Suprapubic skin (tissue), 4 donors: ENCODE results near the gene PAK2.

ENCODE experiments used
- CTCF ChIP-seq, 2 donors: fragments of 200-600 bp in 1 of 2; fragments of 450-650 bp in 1 of 2; sonication (generic) in 1 of 2; IDR thresholded peaks; one replicate each; pipeline ENCODE4 v1.5.1; 2016 to 2019; ENCODE audit warnings: antibody characterized with exemption in 2 of 2, mild to moderate bottlenecking in 1 of 2, moderate library complexity in 1 of 2
- EP300 ChIP-seq: sonication (generic); formaldehyde crosslinking; IDR thresholded peaks from one replicate; pipeline ENCODE4 v1.6.1; 2017; ENCODE audit warnings: antibody characterized with exemption
- POLR2A ChIP-seq, 2 donors: fragments of 450-650 bp; IDR thresholded peaks; one replicate each; pipeline ENCODE4 v1.6.1; 2017; ENCODE audit warnings: antibody characterized with exemption in 2 of 2, mild to moderate bottlenecking in 2 of 2, moderate library complexity in 2 of 2
- POLR2AphosphoS5 ChIP-seq, 3 donors: sonication (generic); formaldehyde crosslinking; IDR thresholded peaks; one replicate each; pipeline ENCODE4 v1.6.1; 2017; ENCODE audit warnings: antibody characterized with exemption in 3 of 3

GRCh38 chr3:196793246-196793645 is 53.6 kb downstream of the PAK2 start:
- TF ChIP-seq CTCF (IDR thresholded peaks at IDR 0.05) (no peak), POLR2AphosphoS5 (IDR thresholded peaks at IDR 0.05) (no peak), POLR2A (IDR thresholded peaks at IDR 0.05) (no peak), EP300 (no peak)
